ENCODE results near the gene AP3M1.
"Not testable (repeated sequence)": the region's sequence is repeated elsewhere in the genome, so short reads cannot be mapped to it uniquely, and the experiment has no call there.

Gene AP3M1

DNA sequence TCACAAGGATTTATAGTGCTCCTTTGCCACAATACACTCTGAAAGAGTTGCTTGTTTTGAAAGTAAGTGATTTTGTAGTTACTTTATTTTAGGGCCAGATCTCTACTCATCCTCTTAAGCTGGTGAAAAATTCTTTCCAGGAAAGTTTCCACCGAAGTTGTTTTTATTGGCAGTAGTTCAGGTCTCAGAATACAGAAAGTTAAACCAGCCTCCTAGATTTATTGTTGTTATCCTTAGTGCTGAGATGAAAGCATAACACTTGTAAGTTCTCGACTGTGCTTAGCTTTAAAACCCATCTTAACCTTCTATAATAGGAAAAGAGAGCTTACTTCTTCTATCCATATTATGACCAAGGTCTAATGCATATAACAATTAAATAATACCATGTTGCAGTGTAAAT, 5.5 kb downstream of the AP3M1 start:
- DNase-seq (ENCODE audit: extremely low read depth, insufficient read length) = no peak
- H3K27me3 ChIP-seq (replicated peaks; ENCODE audit: control insufficient read depth, insufficient read depth, low read length) = no peaks in the 10 kb centered on the region
- no peaks in the 10 kb centered on the region; the same call in 1 of the 2 replicates for H3K36me3 ChIP-seq (ENCODE audit: control insufficient read depth, insufficient read depth, low read length)
- TF ChIP-seq, protein P1, sequence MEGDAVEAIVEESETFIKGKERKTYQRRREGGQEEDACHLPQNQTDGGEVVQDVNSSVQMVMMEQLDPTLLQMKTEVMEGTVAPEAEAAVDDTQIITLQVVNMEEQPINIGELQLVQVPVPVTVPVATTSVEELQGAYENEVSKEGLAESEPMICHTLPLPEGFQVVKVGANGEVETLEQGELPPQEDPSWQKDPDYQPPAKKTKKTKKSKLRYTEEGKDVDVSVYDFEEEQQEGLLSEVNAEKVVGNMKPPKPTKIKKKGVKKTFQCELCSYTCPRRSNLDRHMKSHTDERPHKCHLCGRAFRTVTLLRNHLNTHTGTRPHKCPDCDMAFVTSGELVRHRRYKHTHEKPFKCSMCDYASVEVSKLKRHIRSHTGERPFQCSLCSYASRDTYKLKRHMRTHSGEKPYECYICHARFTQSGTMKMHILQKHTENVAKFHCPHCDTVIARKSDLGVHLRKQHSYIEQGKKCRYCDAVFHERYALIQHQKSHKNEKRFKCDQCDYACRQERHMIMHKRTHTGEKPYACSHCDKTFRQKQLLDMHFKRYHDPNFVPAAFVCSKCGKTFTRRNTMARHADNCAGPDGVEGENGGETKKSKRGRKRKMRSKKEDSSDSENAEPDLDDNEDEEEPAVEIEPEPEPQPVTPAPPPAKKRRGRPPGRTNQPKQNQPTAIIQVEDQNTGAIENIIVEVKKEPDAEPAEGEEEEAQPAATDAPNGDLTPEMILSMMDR (IDR thresholded peaks at IDR 0.05; ENCODE audit: insufficient read depth, low read length, poor library complexity, severe bottlenecking) = no peak
- H3K4me3 ChIP-seq (replicated peaks; ENCODE audit: low read depth, low read length) = no peak overlapping the region

DNA sequence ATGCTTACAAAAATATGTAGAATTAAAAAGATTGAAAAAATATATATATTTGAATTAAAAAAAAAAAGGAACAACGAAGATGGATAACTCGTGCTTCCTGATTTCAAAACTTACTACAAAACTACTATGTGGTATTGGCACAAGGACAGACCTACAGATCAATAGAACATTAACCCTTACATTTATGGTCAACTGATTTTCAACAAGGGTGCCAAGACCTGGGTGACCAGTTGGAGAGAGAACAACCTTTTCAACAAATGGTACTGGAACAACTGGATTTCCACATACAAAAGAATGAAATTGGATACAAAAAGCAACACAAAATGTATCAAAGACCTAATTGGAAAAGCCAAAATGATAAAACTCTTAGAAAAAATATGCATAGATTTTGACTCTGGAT, 10.1 kb downstream of the AP3M1 start:
- peaks cover 3% of the 10 kb centered on the region; the same call in 1 of the 2 replicates for H3K36me3 ChIP-seq (ENCODE audit: control insufficient read depth, insufficient read depth, low read length)
- no peak overlapping the region for H3K4me3 ChIP-seq (replicated peaks; ENCODE audit: low read depth, low read length)
- no peaks in the 10 kb centered on the region for H3K27me3 ChIP-seq (replicated peaks; ENCODE audit: control insufficient read depth, insufficient read depth, low read length)
- TF ChIP-seq, protein P1 (IDR thresholded peaks at IDR 0.05; ENCODE audit: insufficient read depth, low read length, poor library complexity, severe bottlenecking) = no peak
- no peak for DNase-seq (ENCODE audit: extremely low read depth, insufficient read length)

GRCh38 chr10:74139981-74140380, 10.6 kb downstream of the AP3M1 start:
- TF ChIP-seq, protein P1 (IDR thresholded peaks at IDR 0.05; ENCODE audit: insufficient read depth, low read length, poor library complexity, severe bottlenecking) = no peak
- DNase-seq (ENCODE audit: extremely low read depth, insufficient read length) = no peak
- peaks cover 3% of the 10 kb centered on the region; the same call in 1 of the 2 replicates for H3K36me3 ChIP-seq (ENCODE audit: control insufficient read depth, insufficient read depth, low read length)
- no peaks in the 10 kb centered on the region for H3K27me3 ChIP-seq (replicated peaks; ENCODE audit: control insufficient read depth, insufficient read depth, low read length)
- no peak overlapping the region for H3K4me3 ChIP-seq (replicated peaks; ENCODE audit: low read depth, low read length)

DNA sequence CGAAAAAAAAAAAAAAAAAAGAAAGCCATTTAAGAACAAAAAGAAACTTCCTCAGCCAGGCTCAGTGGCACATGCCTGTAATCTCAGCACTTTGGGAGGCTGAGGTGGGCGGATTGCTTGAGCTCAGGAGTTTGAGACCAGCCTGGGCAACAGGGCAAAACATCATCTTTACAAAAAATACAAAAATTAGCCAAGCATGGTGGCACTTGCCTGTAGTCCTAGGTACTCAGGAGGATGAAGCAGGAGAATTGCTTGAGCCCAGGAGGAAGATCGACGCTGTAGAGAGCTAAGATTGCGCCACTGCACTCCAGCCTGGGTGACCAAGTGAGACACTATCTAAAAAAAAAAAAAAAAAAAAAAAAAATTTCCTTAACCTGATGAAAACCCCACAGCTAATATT, 12.0 kb downstream of the AP3M1 start:
- H3K36me3 ChIP-seq (ENCODE audit: control insufficient read depth, insufficient read depth, low read length); H3K27me3 ChIP-seq (replicated peaks; ENCODE audit: control insufficient read depth, insufficient read depth, low read length); DNase-seq (ENCODE audit: extremely low read depth, insufficient read length); H3K4me3 ChIP-seq (replicated peaks; ENCODE audit: low read depth, low read length): not testable (repeated sequence)

DNA sequence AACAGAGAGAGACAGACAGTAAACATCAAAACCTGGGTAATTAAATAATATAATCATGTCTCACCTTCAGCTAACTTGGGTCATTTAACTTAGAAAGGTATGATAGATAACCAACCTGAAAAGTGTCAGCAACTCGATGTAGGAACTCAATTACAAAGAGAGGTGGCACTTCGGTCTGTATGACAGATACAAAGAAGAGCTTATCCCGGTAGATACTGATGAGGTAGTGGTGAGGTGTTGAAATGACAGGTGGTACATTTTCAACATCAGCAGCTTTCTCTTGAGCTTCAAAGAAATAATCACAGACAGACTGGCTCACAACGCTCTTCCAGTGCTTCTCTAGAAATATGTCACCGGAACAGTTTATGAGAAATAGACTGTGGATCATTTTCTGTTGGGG, 12.6 kb downstream of the AP3M1 start:
- no peaks in the 10 kb centered on the region for H3K27me3 ChIP-seq (replicated peaks; ENCODE audit: control insufficient read depth, insufficient read depth, low read length)
- peaks cover 8% of the 10 kb centered on the region; the same call in 1 of the 2 replicates for H3K36me3 ChIP-seq (ENCODE audit: control insufficient read depth, insufficient read depth, low read length)
- TF ChIP-seq, protein P1 (IDR thresholded peaks at IDR 0.05; ENCODE audit: insufficient read depth, low read length, poor library complexity, severe bottlenecking) = no peak
- no peak for DNase-seq (ENCODE audit: extremely low read depth, insufficient read length)
- no peak overlapping the region for H3K4me3 ChIP-seq (replicated peaks; ENCODE audit: low read depth, low read length)

DNA sequence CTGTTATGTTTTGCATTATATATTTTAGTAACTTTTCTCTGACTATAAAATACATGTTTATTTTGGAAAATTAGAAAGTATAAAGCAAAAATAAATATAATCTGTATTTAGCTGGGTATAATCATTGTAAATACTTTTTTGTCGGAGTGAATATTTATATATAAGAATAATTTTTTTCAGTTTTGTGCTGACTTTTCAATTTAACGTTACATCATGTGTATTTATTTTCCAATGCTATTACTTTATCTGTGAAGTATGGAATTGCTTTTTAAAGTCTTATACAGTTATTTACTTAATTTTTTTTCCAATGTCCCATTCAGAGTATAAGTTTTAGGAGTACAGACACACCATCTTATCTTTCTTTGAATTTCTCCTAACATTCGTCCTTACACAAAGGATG, 15.2 kb downstream of the AP3M1 start:
- Histone ChIP-seq H3K36me3 (ENCODE audit: control insufficient read depth, insufficient read depth, low read length) (peaks cover 12% of the 10 kb centered on the region; the same call in 1 of the 2 replicates), H3K4me3 (replicated peaks; ENCODE audit: low read depth, low read length) (no peak overlapping the region), H3K27me3 (replicated peaks; ENCODE audit: control insufficient read depth, insufficient read depth, low read length) (no peaks in the 10 kb centered on the region)
- DNase-seq (ENCODE audit: extremely low read depth, insufficient read length) = no peak
- TF ChIP-seq, protein P1 (IDR thresholded peaks at IDR 0.05; ENCODE audit: insufficient read depth, low read length, poor library complexity, severe bottlenecking) = no peak

All from GM06990 (cell line).